NCI-H748 (cell line): ENCODE measurements around the gene KIF2C.
"Not testable (repeated sequence)": the region's sequence is repeated elsewhere in the genome, so short reads cannot be mapped to it uniquely, and the experiment has no call there.

ENCODE experiments used
- DNase-seq: peaks from one replicate; lab custom pipeline; 2025; ENCODE audit not compliant: unreplicated experiment; lab: John Stamatoyannopoulos, UW

KIF2C gene

GRCh38 chr1:44792736-44793502, 53.3 kb downstream of the KIF2C start:
- no peak for DNase-seq

- DNase-seq = not testable (repeated sequence)
Observed at GRCh38 chr1:44797886-44798285, 58.2 kb downstream of the KIF2C start.

- DNase-seq = peak; percentile 85
Observed at GRCh38 chr1:44798481-44799365, 59.1 kb downstream of the KIF2C start.

- DNase-seq = peak; percentile 97
Observed at GRCh38 chr1:44799770-44800584, 60.3 kb downstream of the KIF2C start, which contains the start of gene PLK3. TSS of gene PLK3 (plus strand) at chr1:44800377. CDS start at chr1:44800464, 87 bp downstream.

GRCh38 chr1:44801491-44802305, 62.1 kb downstream of the KIF2C start:
- no peak for DNase-seq

GRCh38 chr1:44802306-44803061, 62.8 kb downstream of the KIF2C start:
- no peak for DNase-seq

- no peak for DNase-seq
Observed at GRCh38 chr1:44803062-44803311, 63.4 kb downstream of the KIF2C start.

GRCh38 chr1:44803312-44804095, 63.9 kb downstream of the KIF2C start:
- no peak for DNase-seq

GRCh38 chr1:44805311-44806024, 65.8 kb downstream of the KIF2C start:
- no peak for DNase-seq

- DNase-seq = no peak
Observed at GRCh38 chr1:44806025-44806703, 66.5 kb downstream of the KIF2C start.

- no peak for DNase-seq
Observed at GRCh38 chr1:44806704-44807363, 67.2 kb downstream of the KIF2C start, which contains the start of gene DYNLT4. TSS of gene DYNLT4 (minus strand) at chr1:44807351. CDS start at chr1:44806668, 683 bp downstream.

- DNase-seq = peak; percentile 69
Observed at GRCh38 chr1:44807364-44808062, 67.9 kb downstream of the KIF2C start.

GRCh38 chr1:44808063-44808937, 68.7 kb downstream of the KIF2C start, which contains the start of gene BTBD19:
TSS of gene BTBD19 (plus strand) at chr1:44808523. CDS start at chr1:44808821, 298 bp downstream.
- peak; percentile 34 for DNase-seq

GRCh38 chr1:44808938-44809917, 69.6 kb downstream of the KIF2C start:
- DNase-seq = no peak
